C4-2B (cell line): ENCODE results near the gene IFNLR1.

Experiments
- CTCF ChIP-seq: fragments of 450-650 bp; conservative IDR thresholded peaks from 2 replicates; pipeline ENCODE4 v1.5.1; 2017; ENCODE audit warnings: mild to moderate bottlenecking
- ZFX ChIP-seq: fragments of 450-650 bp; IDR thresholded peaks from 2 replicates; pipeline ENCODE4 v1.6.1; 2017

- TF ChIP-seq CTCF (no peak), ZFX (no peak)
Measured at GRCh38 chr1:24151175-24151533, 35.9 kb downstream of the IFNLR1 start.
